OCI-LY3 (cell line): ENCODE measurements around the gene MINK1.

ENCODE experiments used
- CTCF ChIP-seq: fragments of 200-600, 300-600 bp; sonication (generic); IDR thresholded peaks from 2 replicates; pipeline ENCODE4 v1.5.1; 2014; ENCODE audit warnings: antibody characterized with exemption, low read length, low read depth
- EZH2phosphoT487 ChIP-seq: fragments of 200-600 bp; shearing (Covaris generic); IDR thresholded peaks from 2 replicates; pipeline ENCODE4 v1.6.1; 2018; ENCODE audit warnings: antibody characterized with exemption, mixed run types, low read depth

GRCh38 chr17:4901108-4901647 is 68.0 kb downstream of the MINK1 start:
- TF ChIP-seq CTCF: no peak
- no peak for TF ChIP-seq EZH2phosphoT487
